HepG2 (cell line): ENCODE data around the gene CCDC121. TPM values are rescaled to one million over a fixed set of nuclear protein-coding genes. Genes with fewer than 3 reads are reported as not detected.
A peak's percentile ranks its signal among the peaks of the same experiment; 100 is the strongest.

ENCODE experiments used
- AGO1 ChIP-seq: fragments of 200-400 bp; formaldehyde crosslinking; IDR thresholded peaks from 2 replicates; pipeline ENCODE4 v1.6.1; 2017; ENCODE audit warnings: mild to moderate bottlenecking, low read depth, low read length, moderate library complexity; ENCODE audit not compliant: poor library complexity, severe bottlenecking
- ATRX ChIP-seq: sonication (generic); formaldehyde crosslinking; IDR thresholded peaks from 2 replicates; pipeline ENCODE4 v1.4.0; 2020; ENCODE audit warnings: missing genetic modification reagents, borderline replicate concordance
- CREM ChIP-seq, 2 experiments: sonication (generic) in 1 of 2; formaldehyde crosslinking in 1 of 2; IDR thresholded peaks; 2 replicates each; pipeline versions ENCODE4 v1.4.0 to v1.6.1; 2016 to 2020; ENCODE audit warnings: antibody characterized with exemption in 1 of 2, mild to moderate bottlenecking in 1 of 2, missing genetic modification reagents in 1 of 2
- FOXM1 ChIP-seq: sonication (generic); formaldehyde crosslinking; IDR thresholded peaks from 2 replicates; pipeline ENCODE4 v1.5.0; 2020; ENCODE audit warnings: missing genetic modification reagents
- NR1H2 ChIP-seq: sonication (generic); formaldehyde crosslinking; IDR thresholded peaks from 2 replicates; pipeline ENCODE4 v1.8.1; 2022; ENCODE audit warnings: low read depth, missing genetic modification reagents, borderline replicate concordance
- PAX8 ChIP-seq: sonication (generic); formaldehyde crosslinking; IDR thresholded peaks from 2 replicates; pipeline ENCODE4 v1.8.0; 2022; ENCODE audit warnings: mild to moderate bottlenecking, missing genetic modification reagents, borderline replicate concordance
- SMARCE1 ChIP-seq: fragments of 450-650 bp; IDR thresholded peaks from 2 replicates; pipeline ENCODE4 v1.6.1; 2017; ENCODE audit warnings: borderline replicate concordance
- SP140L ChIP-seq: sonication (generic); formaldehyde crosslinking; IDR thresholded peaks from 2 replicates; pipeline ENCODE4 v1.4.0; 2020; ENCODE audit warnings: missing genetic modification reagents, borderline replicate concordance
- ZNF367 ChIP-seq: sonication (generic); formaldehyde crosslinking; IDR thresholded peaks from 2 replicates; pipeline ENCODE4 v1.4.0; 2020; ENCODE audit warnings: missing genetic modification reagents, borderline replicate concordance
- ZNF430 ChIP-seq: sonication (generic); formaldehyde crosslinking; IDR thresholded peaks from 2 replicates; pipeline ENCODE4 v1.9.0; 2021; ENCODE audit warnings: mild to moderate bottlenecking, missing genetic modification reagents
- ZNF460 ChIP-seq: sonication (generic); formaldehyde crosslinking; IDR thresholded peaks from 2 replicates; pipeline ENCODE4 v1.5.1; 2020; ENCODE audit warnings: missing genetic modification reagents, mild to moderate bottlenecking, borderline replicate concordance
- ZNF501 ChIP-seq: sonication (generic); formaldehyde crosslinking; IDR thresholded peaks from 2 replicates; pipeline ENCODE4 v1.5.1; 2020; ENCODE audit warnings: mild to moderate bottlenecking, moderate library complexity, missing genetic modification reagents
- ZNF563 ChIP-seq: sonication (generic); formaldehyde crosslinking; IDR thresholded peaks from 2 replicates; pipeline ENCODE4 v1.8.0; 2022; ENCODE audit warnings: mild to moderate bottlenecking, moderate library complexity, missing genetic modification reagents
- ZZZ3 ChIP-seq: sonication (generic); formaldehyde crosslinking; IDR thresholded peaks from 2 replicates; pipeline ENCODE4 v1.4.0; 2020; ENCODE audit warnings: missing genetic modification reagents, mild to moderate bottlenecking, borderline replicate concordance
- polyA plus RNA-seq, 8 experiments: library from polyadenylated mRNA; depleted of rRNA in 3 of 8; stranded (reverse) in 7 of 8; unstranded in 1 of 8; fragments of >200 nt; fragmentation: Illumina TruSeq in 4 of 8; extraction: Trizol in 4 of 8; gene quantifications; 2 replicates each; pipeline versions ENCODE4 v1.2.1 to v1.2.3, GENCODE V29; 2011 to 2016; ENCODE audit warnings: low read depth in 4 of 8, missing spikeins in 1 of 8, mixed read lengths in 1 of 8; ENCODE audit not compliant: insufficient read depth in 1 of 8
- total RNA-seq, 5 experiments: library from RNA; depleted of rRNA; stranded (reverse); fragments of >200 nt; fragmentation: Illumina TruSeq; extraction: Trizol; gene quantifications; 2 replicates each; pipeline ENCODE4 v1.2.3, GENCODE V29; 2016; ENCODE audit warnings: low read depth in 1 of 5
- TF ChIP-seq, protein P1 (sequence below): sonication (generic); formaldehyde crosslinking; IDR thresholded peaks from 2 replicates; pipeline ENCODE4 v1.5.0; 2020; ENCODE audit warnings: missing genetic modification reagents
- TF ChIP-seq, protein P2 (sequence below): sonication (generic); formaldehyde crosslinking; IDR thresholded peaks from 2 replicates; pipeline ENCODE4 v1.8.1; 2023; ENCODE audit warnings: missing genetic modification reagents, mild to moderate bottlenecking, borderline replicate concordance
- TF ChIP-seq, protein P3 (sequence below): sonication (generic); formaldehyde crosslinking; IDR thresholded peaks from 2 replicates; pipeline ENCODE4 v1.5.1; 2020; ENCODE audit warnings: mild to moderate bottlenecking, missing genetic modification reagents, borderline replicate concordance
- TF ChIP-seq, protein P4 (sequence below): fragments of 450-650 bp; IDR thresholded peaks from 2 replicates; pipeline ENCODE4 v1.6.1; 2017
- TF ChIP-seq, protein P5 (sequence below): sonication (generic); formaldehyde crosslinking; IDR thresholded peaks from 2 replicates; pipeline ENCODE4 v1.5.0; 2020; ENCODE audit warnings: mild to moderate bottlenecking, missing genetic modification reagents, borderline replicate concordance
- TF ChIP-seq, protein P6 (sequence below): sonication (generic); formaldehyde crosslinking; conservative IDR thresholded peaks from 2 replicates; pipeline ENCODE4 v1.4.0; 2020; ENCODE audit warnings: missing genetic modification reagents

CCDC121 gene
- total and polyA plus RNA-seq, 2 of the 13 experiments (the other 11 are each of a cell fraction or from before 2014, with no cell fraction given), result 1.9 to 3.0 TPM

DNA sequence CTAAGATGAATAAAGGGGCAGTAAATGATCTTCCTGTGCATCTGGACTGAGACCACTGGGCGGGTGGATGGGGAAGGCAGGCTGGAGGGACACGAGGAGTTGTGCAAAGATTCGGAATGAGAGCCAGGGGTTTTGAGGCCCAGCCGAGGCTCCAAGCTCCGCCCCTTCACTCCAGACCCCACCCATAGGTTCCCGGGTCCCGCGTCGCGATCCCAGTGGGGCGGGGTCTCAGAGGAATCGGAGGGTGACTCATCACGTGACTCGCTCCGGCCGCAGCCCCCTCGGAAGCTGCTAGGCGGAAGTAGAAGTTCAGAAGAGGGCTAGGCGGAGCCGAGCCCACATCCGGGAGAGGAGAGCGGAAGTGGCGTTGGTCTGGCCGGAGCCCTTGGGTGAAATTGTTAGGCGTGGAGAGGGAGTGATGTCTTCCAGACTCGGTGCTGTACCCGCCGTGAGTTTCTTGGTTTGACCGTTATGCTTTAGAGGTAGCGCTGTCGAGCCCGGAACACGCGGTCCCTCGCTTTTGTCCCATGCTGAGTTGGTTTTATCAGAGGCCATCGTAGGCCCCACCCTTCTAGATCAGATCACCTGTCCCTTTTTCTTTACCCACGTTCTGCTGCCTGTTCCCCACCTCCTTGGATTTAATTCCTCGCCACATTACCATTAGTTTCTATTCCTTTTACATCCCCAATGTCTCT is 46.0 kb downstream of the CCDC121 start, which contains the start of gene ZNF512 (continued):
- TF ChIP-seq, protein P1, sequence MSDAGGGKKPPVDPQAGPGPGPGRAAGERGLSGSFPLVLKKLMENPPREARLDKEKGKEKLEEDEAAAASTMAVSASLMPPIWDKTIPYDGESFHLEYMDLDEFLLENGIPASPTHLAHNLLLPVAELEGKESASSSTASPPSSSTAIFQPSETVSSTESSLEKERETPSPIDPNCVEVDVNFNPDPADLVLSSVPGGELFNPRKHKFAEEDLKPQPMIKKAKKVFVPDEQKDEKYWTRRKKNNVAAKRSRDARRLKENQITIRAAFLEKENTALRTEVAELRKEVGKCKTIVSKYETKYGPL (CRISPR knock-in tag), result no peak
- peak; percentile 49; the same call in 1 of the 2 replicates for TF ChIP-seq ZNF367 (CRISPR knock-in tag)
- no peak for TF ChIP-seq FOXM1 (CRISPR knock-in tag)
- TF ChIP-seq, protein P2, sequence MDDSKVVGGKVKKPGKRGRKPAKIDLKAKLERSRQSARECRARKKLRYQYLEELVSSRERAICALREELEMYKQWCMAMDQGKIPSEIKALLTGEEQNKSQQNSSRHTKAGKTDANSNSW, result no peak
- TF ChIP-seq, protein P3, sequence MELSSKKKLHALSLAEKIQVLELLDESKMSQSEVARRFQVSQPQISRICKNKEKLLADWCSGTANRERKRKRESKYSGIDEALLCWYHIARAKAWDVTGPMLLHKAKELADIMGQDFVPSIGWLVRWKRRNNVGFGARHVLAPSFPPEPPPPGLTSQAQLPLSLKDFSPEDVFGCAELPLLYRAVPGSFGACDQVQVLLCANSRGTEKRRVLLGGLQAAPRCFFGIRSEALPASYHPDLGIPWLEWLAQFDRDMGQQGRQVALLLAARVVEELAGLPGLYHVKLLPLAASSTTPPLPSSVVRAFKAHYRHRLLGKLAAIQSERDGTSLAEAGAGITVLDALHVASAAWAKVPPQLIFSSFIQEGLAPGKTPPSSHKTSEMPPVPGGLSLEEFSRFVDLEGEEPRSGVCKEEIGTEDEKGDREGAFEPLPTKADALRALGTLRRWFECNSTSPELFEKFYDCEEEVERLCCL (CRISPR knock-in tag), result no peak
- no peak for TF ChIP-seq ZNF460 (CRISPR knock-in tag)
- peak; percentile 38; the same call in 1 of the 2 replicates for TF ChIP-seq ZNF563
- TF ChIP-seq SMARCE1, result no peak
- TF ChIP-seq NR1H2 (CRISPR knock-in tag), result no peak
- TF ChIP-seq ZNF430 (CRISPR knock-in tag), result peak; percentile 92; the same call in 1 of the 2 replicates
- peak; percentile 62; the same call in 1 of the 2 replicates for TF ChIP-seq ZNF501 (CRISPR knock-in tag)
- TF ChIP-seq, protein P4, sequence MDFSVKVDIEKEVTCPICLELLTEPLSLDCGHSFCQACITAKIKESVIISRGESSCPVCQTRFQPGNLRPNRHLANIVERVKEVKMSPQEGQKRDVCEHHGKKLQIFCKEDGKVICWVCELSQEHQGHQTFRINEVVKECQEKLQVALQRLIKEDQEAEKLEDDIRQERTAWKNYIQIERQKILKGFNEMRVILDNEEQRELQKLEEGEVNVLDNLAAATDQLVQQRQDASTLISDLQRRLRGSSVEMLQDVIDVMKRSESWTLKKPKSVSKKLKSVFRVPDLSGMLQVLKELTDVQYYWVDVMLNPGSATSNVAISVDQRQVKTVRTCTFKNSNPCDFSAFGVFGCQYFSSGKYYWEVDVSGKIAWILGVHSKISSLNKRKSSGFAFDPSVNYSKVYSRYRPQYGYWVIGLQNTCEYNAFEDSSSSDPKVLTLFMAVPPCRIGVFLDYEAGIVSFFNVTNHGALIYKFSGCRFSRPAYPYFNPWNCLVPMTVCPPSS, result 0 out of 2 replicates have a peak, but pooled peaks have one; percentile 80
- no peak for TF ChIP-seq ATRX (CRISPR knock-in tag)
- TF ChIP-seq, protein P5, sequence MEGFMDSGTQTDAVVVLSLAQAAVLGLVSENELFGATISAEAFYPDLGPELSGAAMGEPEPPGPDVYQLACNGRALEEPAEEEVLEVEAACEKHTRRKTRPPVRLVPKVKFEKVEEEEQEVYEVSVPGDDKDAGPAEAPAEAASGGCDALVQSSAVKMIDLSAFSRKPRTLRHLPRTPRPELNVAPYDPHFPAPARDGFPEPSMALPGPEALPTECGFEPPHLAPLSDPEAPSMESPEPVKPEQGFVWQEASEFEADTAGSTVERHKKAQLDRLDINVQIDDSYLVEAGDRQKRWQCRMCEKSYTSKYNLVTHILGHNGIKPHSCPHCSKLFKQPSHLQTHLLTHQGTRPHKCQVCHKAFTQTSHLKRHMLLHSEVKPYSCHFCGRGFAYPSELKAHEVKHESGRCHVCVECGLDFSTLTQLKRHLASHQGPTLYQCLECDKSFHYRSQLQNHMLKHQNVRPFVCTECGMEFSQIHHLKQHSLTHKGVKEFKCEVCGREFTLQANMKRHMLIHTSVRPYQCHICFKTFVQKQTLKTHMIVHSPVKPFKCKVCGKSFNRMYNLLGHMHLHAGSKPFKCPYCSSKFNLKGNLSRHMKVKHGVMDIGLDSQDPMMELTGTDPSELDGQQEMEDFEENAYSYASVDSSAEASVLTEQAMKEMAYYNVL, result no peak
- TF ChIP-seq PAX8 (CRISPR knock-in tag), result peak; percentile 57; the same call in 1 of the 2 replicates
- TF ChIP-seq ZZZ3 (CRISPR knock-in tag), result peak; percentile 36; the same call in 1 of the 2 replicates
- TF ChIP-seq AGO1, result no peak
- TF ChIP-seq, protein P6, sequence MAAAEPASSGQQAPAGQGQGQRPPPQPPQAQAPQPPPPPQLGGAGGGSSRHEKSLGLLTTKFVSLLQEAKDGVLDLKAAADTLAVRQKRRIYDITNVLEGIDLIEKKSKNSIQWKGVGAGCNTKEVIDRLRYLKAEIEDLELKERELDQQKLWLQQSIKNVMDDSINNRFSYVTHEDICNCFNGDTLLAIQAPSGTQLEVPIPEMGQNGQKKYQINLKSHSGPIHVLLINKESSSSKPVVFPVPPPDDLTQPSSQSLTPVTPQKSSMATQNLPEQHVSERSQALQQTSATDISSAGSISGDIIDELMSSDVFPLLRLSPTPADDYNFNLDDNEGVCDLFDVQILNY (CRISPR knock-in tag), result no peak
- peak; percentile 77 for TF ChIP-seq CREM (IDR thresholded peaks at IDR 0.05)
- TF ChIP-seq CREM (CRISPR knock-in tag; IDR thresholded peaks at IDR 0.05), result no peak
- TF ChIP-seq SP140L (CRISPR knock-in tag), result no peak
